Placental epithelial cell (primary cell): Measurements from ENCODE around the gene MBNL3. TPM values are rescaled to one million over a fixed set of nuclear protein-coding genes. Genes with fewer than 3 reads are reported as not detected.

Experiments used
- total RNA-seq: library from RNA; depleted of rRNA; stranded (reverse); fragments of >200 nt; gene quantifications from 2 replicates; pipeline ENCODE4 v1.2.3, GENCODE V29; 2012

The MBNL3 gene
- 3.5 and 3.9 TPM in 2 replicates for total RNA-seq

GRCh38 chrX:132488819-132489577 lies at the start of gene MBNL3:
Gene MBNL3 (minus strand): TSS chrX:132489038. CDS start chrX:132439611, 49,427 bp downstream.

